H1 (cell line): Measurements from ENCODE around the gene SEMA3C. TPM values are rescaled to one million over a fixed set of nuclear protein-coding genes. Genes with fewer than 3 reads are reported as not detected.
A peak's percentile ranks its signal among the peaks of the same experiment; 100 is the strongest.

Source experiments
- CTCF ChIA-PET: fragments of 300-600 bp; sonication (Branson Sonifier 250); formaldehyde crosslinking; loops from one replicate; lab custom pipeline; 2021; ENCODE audit not compliant: partially characterized antibody; lab: Charles Lee
- POLR2A ChIA-PET: fragments of 300-600 bp; sonication (Branson Sonifier 250); formaldehyde crosslinking; loops from one replicate; lab custom pipeline; 2021; ENCODE audit warnings: inconsistent platforms; ENCODE audit not compliant: partially characterized antibody; lab: Charles Lee
- DNase-seq, 2 experiments: peaks; one replicate each; pipeline versions ENCODE4 v3.0.0 to v3.0.0-alpha.2; 2010 to 2022; ENCODE audit warnings: low spot score in 2 of 2, low read depth in 1 of 2, mixed read lengths in 1 of 2
- FAIRE-seq: peaks from 2 replicates; lab custom pipeline; 2011; peaks lifted over from hg19 to GRCh38; lab: Jason Lieb, UNC
- H2AFZ ChIP-seq: 2 replicates; pipeline ENCODE4 v1.8.1; 2012; ENCODE audit warnings: low read length, inconsistent platforms
- H2AK5ac ChIP-seq: 2 replicates; pipeline ENCODE4 v1.6.1; 2013; ENCODE audit warnings: low read depth, low read length
- H2BK120ac ChIP-seq: replicated peaks from 2 replicates; pipeline ENCODE3; 2013; ENCODE audit warnings: low read depth, low read length, inconsistent platforms
- H2BK12ac ChIP-seq: 2 replicates; pipeline ENCODE4 v1.6.1; 2013; ENCODE audit warnings: low read depth, low read length
- H2BK15ac ChIP-seq: 2 replicates; pipeline ENCODE4 v1.6.1; 2013; ENCODE audit warnings: low read length
- H2BK20ac ChIP-seq: 2 replicates; pipeline ENCODE4 v1.6.1; 2013; ENCODE audit warnings: low read length
- H2BK5ac ChIP-seq: 2 replicates; pipeline ENCODE4 v1.6.1; 2013; ENCODE audit warnings: low read depth, low read length
- H3K14ac ChIP-seq: 2 replicates; pipeline ENCODE4 v1.6.1; 2013; ENCODE audit warnings: inconsistent platforms; ENCODE audit not compliant: insufficient read length
- H3K18ac ChIP-seq: 2 replicates; pipeline ENCODE4 v1.6.1; 2013; ENCODE audit warnings: low read length; ENCODE audit errors: extremely low read depth
- H3K23ac ChIP-seq: 2 replicates; pipeline ENCODE4 v1.6.1; 2013; ENCODE audit warnings: inconsistent platforms; ENCODE audit not compliant: insufficient read length
- H3K23me2 ChIP-seq: 2 replicates; pipeline ENCODE4 v1.6.1; 2013; ENCODE audit warnings: low read depth, low read length
- H3K27ac ChIP-seq: 2 replicates; pipeline ENCODE4 v1.6.1; 2011; ENCODE audit warnings: low read depth, low read length, inconsistent platforms
- H3K27me3 ChIP-seq, 4 experiments: replicated peaks in 1 of 4; 1 replicate in 1 of 4; 2 replicates in 3 of 4; pipeline versions ENCODE4 v1.6.1 to v1.8.1; 2011 to 2013; ENCODE audit warnings: low read length in 3 of 4, mild to moderate bottlenecking in 3 of 4, inconsistent platforms in 2 of 4, mixed read lengths in 2 of 4, moderate library complexity in 1 of 4; ENCODE audit not compliant: control insufficient read depth in 3 of 4, insufficient read depth in 3 of 4; ENCODE audit errors: extremely low read depth in 1 of 4
- H3K36me3 ChIP-seq, 4 experiments: 2 replicates each; pipeline versions ENCODE4 v1.6.1 to v1.8.1; 2011 to 2013; ENCODE audit warnings: mild to moderate bottlenecking in 4 of 4, low read length in 3 of 4, moderate library complexity in 2 of 4, control low read depth in 1 of 4, inconsistent platforms in 1 of 4; ENCODE audit not compliant: insufficient read depth in 4 of 4, control insufficient read depth in 2 of 4
- H3K4ac ChIP-seq: replicated peaks from 2 replicates; pipeline ENCODE3; 2013; ENCODE audit warnings: low read length, low read depth, mixed read lengths, inconsistent platforms; ENCODE audit not compliant: insufficient read length
- H3K4me1 ChIP-seq, 4 experiments: replicated peaks in 1 of 4; 1 replicate in 1 of 4; 2 replicates in 3 of 4; pipeline versions ENCODE4 v1.6.1 to v1.8.1; 2011 to 2013; ENCODE audit warnings: low read length in 3 of 4, inconsistent platforms in 2 of 4, mixed read lengths in 1 of 4; ENCODE audit not compliant: insufficient read depth in 4 of 4, control insufficient read depth in 3 of 4
- H3K4me2 ChIP-seq, 2 experiments: 2 replicates each; pipeline versions ENCODE4 v1.6.1 to v1.8.1; 2011 to 2013; ENCODE audit warnings: low read depth in 2 of 2, low read length in 2 of 2, control low read depth in 1 of 2, inconsistent platforms in 1 of 2, mild to moderate bottlenecking in 1 of 2; ENCODE audit not compliant: insufficient read depth in 1 of 2
- H3K4me3 ChIP-seq, 4 experiments: fragments of 200-600, 300-600 bp in 1 of 4; sonication (generic), shearing (Covaris generic), sonication (Bioruptor Twin) in 1 of 4; 2 replicates each; pipeline versions ENCODE4 v1.5.1 to v1.8.1; 2011 to 2016; ENCODE audit warnings: low read length in 4 of 4, low read depth in 3 of 4, control low read depth in 2 of 4, inconsistent platforms in 2 of 4, mild to moderate bottlenecking in 2 of 4, mixed read lengths in 1 of 4, moderate library complexity in 1 of 4; ENCODE audit not compliant: insufficient read depth in 2 of 4; ENCODE audit errors: extremely low read depth in 1 of 4
- H3K56ac ChIP-seq: replicated peaks from 2 replicates; pipeline ENCODE3; 2013; ENCODE audit warnings: low read depth, mild to moderate bottlenecking, mixed read lengths, low read length, inconsistent platforms; ENCODE audit not compliant: insufficient read length
- H3K79me1 ChIP-seq: 2 replicates; pipeline ENCODE4 v1.6.1; 2013; ENCODE audit warnings: low read depth, low read length, control low read depth
- H3K79me2 ChIP-seq, 2 experiments: 2 replicates each; pipeline versions ENCODE4 v1.6.1 to v1.8.1; 2012 to 2013; ENCODE audit warnings: low read length in 2 of 2, mild to moderate bottlenecking in 2 of 2, inconsistent platforms in 1 of 2; ENCODE audit not compliant: insufficient read depth in 2 of 2, control insufficient read depth in 1 of 2
- H3K9ac ChIP-seq, 4 experiments: replicated peaks in 1 of 4; 1 replicate in 1 of 4; 2 replicates in 3 of 4; pipeline versions ENCODE4 v1.6.1 to v1.8.1; 2011 to 2013; ENCODE audit warnings: low read depth in 3 of 4, low read length in 3 of 4, control low read depth in 2 of 4, mild to moderate bottlenecking in 2 of 4, moderate library complexity in 2 of 4, inconsistent platforms in 1 of 4; ENCODE audit errors: extremely low read depth in 1 of 4
- H3K9me3 ChIP-seq, 2 experiments: 2 replicates each; pipeline versions ENCODE4 v1.6.1 to v1.8.1; 2012 to 2013; ENCODE audit warnings: mild to moderate bottlenecking in 2 of 2, moderate library complexity in 2 of 2, control low read depth in 1 of 2, inconsistent platforms in 1 of 2, low read depth in 1 of 2, low read length in 1 of 2, mixed read lengths in 1 of 2; ENCODE audit not compliant: insufficient read depth in 2 of 2
- H4K20me1 ChIP-seq, 2 experiments: replicated peaks in 1 of 2; 2 replicates each; pipeline versions ENCODE3 to v1.8.1; 2011 to 2013; ENCODE audit warnings: inconsistent platforms in 2 of 2, low read length in 2 of 2, mild to moderate bottlenecking in 1 of 2; ENCODE audit not compliant: insufficient read depth in 2 of 2, control insufficient read depth in 1 of 2
- H4K5ac ChIP-seq: 2 replicates; pipeline ENCODE4 v1.6.1; 2013; ENCODE audit warnings: low read length, low read depth, mixed read lengths, inconsistent platforms; ENCODE audit not compliant: insufficient read length
- H4K8ac ChIP-seq: 2 replicates; pipeline ENCODE4 v1.8.0; 2013; ENCODE audit warnings: mild to moderate bottlenecking, moderate library complexity, low read length, inconsistent platforms; ENCODE audit not compliant: insufficient read depth; ENCODE audit errors: extremely low read depth
- H4K91ac ChIP-seq: replicated peaks from 2 replicates; pipeline ENCODE3; 2013; ENCODE audit warnings: low read length, mixed read lengths, inconsistent platforms; ENCODE audit not compliant: insufficient read length
- ATF3 ChIP-seq: IDR thresholded peaks from 2 replicates; pipeline ENCODE4 v1.6.1; 2011; ENCODE audit warnings: low read depth, mild to moderate bottlenecking, low read length; ENCODE audit not compliant: insufficient read depth
- BRCA1 ChIP-seq: IDR thresholded peaks from 2 replicates; pipeline ENCODE4 v1.6.1; 2012; ENCODE audit warnings: low read depth, low read length, improper control_type of control experiment
- CHD2 ChIP-seq: IDR thresholded peaks from 2 replicates; pipeline ENCODE4 v1.6.1; 2012; ENCODE audit warnings: low read length, improper control_type of control experiment
- EZH2 ChIP-seq: fragments of 200-600 bp; sonication (generic); IDR thresholded peaks from 2 replicates; pipeline ENCODE4 v1.7.1; 2012; ENCODE audit warnings: low read depth, mild to moderate bottlenecking, moderate library complexity, low read length, inconsistent platforms; ENCODE audit not compliant: severe bottlenecking
- HDAC6 ChIP-seq: IDR thresholded peaks from one replicate; pipeline ENCODE4 v1.7.1; 2012; ENCODE audit warnings: low read depth, mild to moderate bottlenecking, inconsistent platforms, low read length, moderate library complexity
- MAX ChIP-seq: IDR thresholded peaks from 2 replicates; pipeline ENCODE4 v1.6.1; 2012; ENCODE audit warnings: inconsistent platforms
- POLR2AphosphoS5 ChIP-seq: IDR thresholded peaks from 2 replicates; pipeline ENCODE4 v1.6.1; 2011; ENCODE audit warnings: low read depth, low read length
- RBBP5 ChIP-seq: IDR thresholded peaks from 2 replicates; pipeline ENCODE4 v1.7.1; 2012; ENCODE audit warnings: low read depth, mild to moderate bottlenecking, inconsistent platforms, low read length, moderate library complexity, borderline replicate concordance
- SUZ12 ChIP-seq: fragments of 200-600 bp; sonication (generic); IDR thresholded peaks from 2 replicates; pipeline ENCODE4 v1.6.1; 2012; ENCODE audit warnings: mild to moderate bottlenecking, inconsistent platforms, low read length, moderate library complexity, mixed read lengths
- TBP ChIP-seq: IDR thresholded peaks from 2 replicates; pipeline ENCODE4 v1.6.1; 2011; ENCODE audit warnings: low read depth, low read length, improper control_type of control experiment
- WGBS, 2 experiments: shearing (Covaris generic) in 1 of 2; methylation state at CpG; one replicate each; pipeline versions ENCODE4 v1.1.6 to v1.1.7; 2013 to 2015; ENCODE audit warnings: low lambda C conversion rate in 2 of 2, mixed read lengths in 2 of 2, inconsistent platforms in 1 of 2, low coverage in 1 of 2, missing lambda C conversion rate in 1 of 2; ENCODE audit not compliant: insufficient replicate concordance in 2 of 2, insufficient coverage in 1 of 2, insufficient read length in 1 of 2; ENCODE audit errors: extremely low coverage in 1 of 2, missing lambda C conversion rate in 1 of 2; 5-methylcytosine and 5-hydroxymethylcytosine counted together
- polyA plus RNA-seq, 7 experiments: library from polyadenylated mRNA; depleted of rRNA in 3 of 7; stranded (reverse) in 5 of 7; unstranded in 2 of 7; fragments of >200 nt in 5 of 7; fragments of 200-250 nt in 2 of 7; gene quantifications; 1 replicate in 5 of 7; 2 replicates in 1 of 7; 4 replicates in 1 of 7; pipeline versions ENCODE4 v1.2.1 to v1.2.3, GENCODE V29; 2011 to 2013; ENCODE audit warnings: missing spikeins in 2 of 7, mixed read lengths in 2 of 7
- total RNA-seq: library from RNA; stranded (reverse); fragmentation: NEBNext Ultra II Directional; extraction: Animal tissue kit (Norgen Biotek cat#: 25700); gene quantifications from 2 replicates; pipeline ENCODE4 v1.2.1, GENCODE V29; 2021

SEMA3C gene
- total and polyA plus RNA-seq, 2 of the 8 experiments (the other 6 are each of a cell fraction or from before 2014, with no cell fraction given): 0.15 to 1.4 TPM

GRCh38 chr7:80722616-80723195, 196.1 kb downstream of the SEMA3C start:
- Histone ChIP-seq H3K4me1 (peaks cover 0 to 20% (median 14%) of the 10 kb centered on the region in 4 experiments; a peak in 5 of 7 replicates), H2BK5ac (peak overlapping the region; percentile 46; the same call in 1 of the 2 replicates), H2BK120ac (peak overlapping the region; percentile 3), H2BK12ac (no peak overlapping the region), H3K79me2 (no peaks in the 10 kb centered on the region), H3K79me1 (no peaks in the 10 kb centered on the region), H2BK15ac (no peak overlapping the region), H4K5ac (no peak overlapping the region), H4K91ac (no peak overlapping the region), H3K4me2 (no peak overlapping the region; a peak in 2 of 4 replicates), H4K8ac (no peak overlapping the region), H3K23ac (no peak overlapping the region), H2AK5ac (no peak overlapping the region), H2AFZ (peak overlapping the region; percentile 38; the same call in 1 of the 2 replicates), H3K23me2 (no peaks in the 10 kb centered on the region), H2BK20ac (peak overlapping the region; percentile 75; the same call in 1 of the 2 replicates), H3K4me3 (no peak overlapping the region), H3K36me3 (no peaks in the 10 kb centered on the region), H3K27me3 (no peaks in the 10 kb centered on the region), H3K4ac (no peak overlapping the region), H3K9ac (no peak overlapping the region), H3K9me3 (no peaks in the 10 kb centered on the region), H3K18ac (no peak overlapping the region; the same call in 1 of the 2 replicates), H3K27ac (no peak overlapping the region), H3K14ac (no peak overlapping the region), H4K20me1 (no peaks in the 10 kb centered on the region), H3K56ac (no peak overlapping the region)
- ChIA-PET POLR2A (interaction anchor here (0.6 to 1.1 kb wide), 3 partner anchors 11 to 39 kb away, joined by 3 to 4 read pairs (median 3); no protein-coding TSS in a partner anchor), CTCF (interaction anchor here (0.6 to 1.3 kb wide), 2 partner anchors 10 to 188 kb away, joined by 3 to 4 read pairs; no protein-coding TSS in a partner anchor)
- WGBS, 2 experiments: 55% methylated on average over 3 of the region's 3 CpGs; no CpG with 5 or more reads in 1 of the 2 experiments
- DNase-seq (peak in 1 of 2 experiments; percentile 43), FAIRE-seq (peak; percentile 32)
- no peak for TF ChIP-seq BRCA1
- TF ChIP-seq TBP: no peak
- no peak for TF ChIP-seq SUZ12
- TF ChIP-seq POLR2AphosphoS5: no peak
- no peak for TF ChIP-seq HDAC6
- no peak for TF ChIP-seq MAX
- TF ChIP-seq EZH2: no peak
- no peak for TF ChIP-seq RBBP5
- no peak for TF ChIP-seq CHD2
- no peak for TF ChIP-seq ATF3
